ENCODE results near the gene SPDEF. TPM values are rescaled to one million over a fixed set of nuclear protein-coding genes. Genes with fewer than 3 reads are reported as not detected.

Gene SPDEF
- total RNA-seq, 6 experiments from 2014 or later: not detected

- ATAC-seq (peak in 1 of 4 donors; percentile 68), DNase-seq (no peak)
- intact Hi-C loops (cut with DNase I): loop anchor here (5.0 kb wide), 2 partner anchors 71 to 76 kb away; no protein-coding TSS in a partner anchor
- Histone ChIP-seq H3K9me3 (no peaks in the 10 kb centered on the region), H3K27ac (no peak overlapping the region), H3K4me3 (no peak overlapping the region), H3K27me3 (no peaks in the 10 kb centered on the region), H3K4me1 (peaks cover 0 to 9% (median 0%) of the 10 kb centered on the region in 4 donors), H3K36me3 (no peaks in the 10 kb centered on the region)
- TF ChIP-seq, protein P1, sequence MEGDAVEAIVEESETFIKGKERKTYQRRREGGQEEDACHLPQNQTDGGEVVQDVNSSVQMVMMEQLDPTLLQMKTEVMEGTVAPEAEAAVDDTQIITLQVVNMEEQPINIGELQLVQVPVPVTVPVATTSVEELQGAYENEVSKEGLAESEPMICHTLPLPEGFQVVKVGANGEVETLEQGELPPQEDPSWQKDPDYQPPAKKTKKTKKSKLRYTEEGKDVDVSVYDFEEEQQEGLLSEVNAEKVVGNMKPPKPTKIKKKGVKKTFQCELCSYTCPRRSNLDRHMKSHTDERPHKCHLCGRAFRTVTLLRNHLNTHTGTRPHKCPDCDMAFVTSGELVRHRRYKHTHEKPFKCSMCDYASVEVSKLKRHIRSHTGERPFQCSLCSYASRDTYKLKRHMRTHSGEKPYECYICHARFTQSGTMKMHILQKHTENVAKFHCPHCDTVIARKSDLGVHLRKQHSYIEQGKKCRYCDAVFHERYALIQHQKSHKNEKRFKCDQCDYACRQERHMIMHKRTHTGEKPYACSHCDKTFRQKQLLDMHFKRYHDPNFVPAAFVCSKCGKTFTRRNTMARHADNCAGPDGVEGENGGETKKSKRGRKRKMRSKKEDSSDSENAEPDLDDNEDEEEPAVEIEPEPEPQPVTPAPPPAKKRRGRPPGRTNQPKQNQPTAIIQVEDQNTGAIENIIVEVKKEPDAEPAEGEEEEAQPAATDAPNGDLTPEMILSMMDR (IDR thresholded peaks at IDR 0.05): no peak
- no peak for TF ChIP-seq POLR2A (IDR thresholded peaks at IDR 0.05)
- 89% methylated on average over 18 of the region's 29 CpGs for WGBS (ENCODE audit: insufficient coverage, low coverage, low lambda C conversion rate, missing lambda C conversion rate)
Measured at GRCh38 chr6:34531580-34532201, 24.4 kb downstream of the SPDEF start.

- peaks cover 0 to 9% (median 0%) of the 10 kb centered on the region in 4 donors for H3K4me1 ChIP-seq
- no peak for DNase-seq
- ATAC-seq: no peak
- H3K9me3 ChIP-seq: no peaks in the 10 kb centered on the region
- TF ChIP-seq, protein P1 (IDR thresholded peaks at IDR 0.05): no peak
- no peak for TF ChIP-seq POLR2A (IDR thresholded peaks at IDR 0.05)
- no peaks in the 10 kb centered on the region for H3K27me3 ChIP-seq
- H3K27ac ChIP-seq: no peak overlapping the region
- H3K4me3 ChIP-seq: no peak overlapping the region
- intact Hi-C loops (cut with DNase I): loop anchor here (5.0 kb wide), 2 partner anchors 71 to 76 kb away; no protein-coding TSS in a partner anchor
- no peaks in the 10 kb centered on the region for H3K36me3 ChIP-seq
- 83% methylated on average over 7 of the region's 18 CpGs for WGBS (ENCODE audit: insufficient coverage, low coverage, low lambda C conversion rate, missing lambda C conversion rate)
Measured at GRCh38 chr6:34530753-34531365, 25.3 kb downstream of the SPDEF start.

GRCh38 chr6:34529665-34530327, 26.3 kb downstream of the SPDEF start:
- no peak for TF ChIP-seq POLR2A (IDR thresholded peaks at IDR 0.05)
- TF ChIP-seq, protein P1 (IDR thresholded peaks at IDR 0.05): no peak
- 38% methylated on average over 6 of the region's 10 CpGs for WGBS (ENCODE audit: insufficient coverage, low coverage, low lambda C conversion rate, missing lambda C conversion rate)
- Histone ChIP-seq H3K36me3 (no peaks in the 10 kb centered on the region), H3K4me3 (no peak overlapping the region), H3K9me3 (no peaks in the 10 kb centered on the region), H3K27me3 (no peaks in the 10 kb centered on the region), H3K4me1 (peaks cover 0 to 9% (median 0%) of the 10 kb centered on the region in 4 donors), H3K27ac (no peak overlapping the region)
- ATAC-seq (peak; percentile 27 to 67 (median 64)), DNase-seq (peak; percentile 80 to 82 (median 81))
- intact Hi-C loops (cut with DNase I): loop anchor here (5.0 to 10.0 kb wide), 3 partner anchors 65 to 78 kb away; partner anchors contain the start of gene PACSIN1 (in 1 of the 2)

DNA sequence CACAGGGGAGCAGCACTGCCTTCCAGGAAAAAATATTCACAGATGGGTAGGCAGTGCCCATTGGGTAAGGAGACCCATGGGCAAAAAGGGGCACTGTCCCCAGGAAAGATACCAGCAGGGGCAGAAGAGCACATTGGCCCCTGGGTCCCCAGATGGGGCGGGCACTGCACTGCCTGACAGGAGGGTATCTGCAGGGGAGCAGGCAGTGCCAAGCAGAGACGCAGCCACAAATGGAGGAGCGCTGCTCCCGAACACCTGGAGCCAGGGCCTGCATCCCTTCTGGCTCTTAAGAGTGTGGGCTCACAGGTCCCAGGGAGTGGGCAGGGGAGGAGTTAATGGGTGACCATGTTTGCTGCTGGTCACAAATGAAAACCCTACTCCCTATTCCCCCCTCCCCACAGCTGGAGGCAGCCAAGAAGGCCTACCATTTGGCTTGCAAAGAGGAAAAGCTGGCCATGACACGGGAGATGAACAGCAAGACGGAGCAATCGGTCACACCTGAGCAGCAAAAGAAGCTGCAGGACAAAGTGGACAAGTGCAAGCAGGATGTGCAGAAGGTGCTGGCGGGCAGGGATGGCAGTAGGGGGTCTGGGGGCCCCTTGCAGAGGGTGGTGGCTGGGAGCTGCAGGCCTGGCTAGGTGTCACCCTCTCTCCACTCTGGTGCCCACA, 27.0 kb downstream of the SPDEF start:
- WGBS (ENCODE audit: insufficient coverage, low coverage, low lambda C conversion rate, missing lambda C conversion rate): 95% methylated on average over 3 of the region's 8 CpGs

More for the DNA sequence above, 27.0 kb downstream of the SPDEF start:
- TF ChIP-seq, protein P1 (IDR thresholded peaks at IDR 0.05): no peak
- no peak for TF ChIP-seq POLR2A (IDR thresholded peaks at IDR 0.05)
- H3K4me3 ChIP-seq: no peak overlapping the region
- no peaks in the 10 kb centered on the region for H3K9me3 ChIP-seq
- peaks cover 0 to 9% (median 0%) of the 10 kb centered on the region in 4 donors for H3K4me1 ChIP-seq
- H3K27ac ChIP-seq: no peak overlapping the region
- H3K36me3 ChIP-seq: no peaks in the 10 kb centered on the region
- intact Hi-C loops (cut with DNase I): loop anchor here in 1 of 2 donors (10.0 kb wide), 1 partner anchor 64 kb away; the partner anchor contains the start of gene PACSIN1
- ATAC-seq: no peak
- DNase-seq: no peak
- no peaks in the 10 kb centered on the region for H3K27me3 ChIP-seq
